Uterus (tissue), 2 donors: ENCODE data around the gene VEZF1.

Experiments
- CTCF ChIP-seq, 4 experiments: fragments of 200-600 bp in 2 of 4; fragments of 450-650 bp in 2 of 4; sonication (generic) in 2 of 4; IDR thresholded peaks; one replicate each; pipeline ENCODE4 v1.5.1; 2016 to 2019; ENCODE audit warnings: antibody characterized with exemption in 4 of 4, mild to moderate bottlenecking in 2 of 4, moderate library complexity in 1 of 4
- POLR2A ChIP-seq, 2 donors: fragments of 450-650 bp; IDR thresholded peaks; one replicate each; pipeline ENCODE4 v1.6.1; 2016; ENCODE audit warnings: antibody characterized with exemption in 2 of 2, mild to moderate bottlenecking in 1 of 2, moderate library complexity in 1 of 2

DNA sequence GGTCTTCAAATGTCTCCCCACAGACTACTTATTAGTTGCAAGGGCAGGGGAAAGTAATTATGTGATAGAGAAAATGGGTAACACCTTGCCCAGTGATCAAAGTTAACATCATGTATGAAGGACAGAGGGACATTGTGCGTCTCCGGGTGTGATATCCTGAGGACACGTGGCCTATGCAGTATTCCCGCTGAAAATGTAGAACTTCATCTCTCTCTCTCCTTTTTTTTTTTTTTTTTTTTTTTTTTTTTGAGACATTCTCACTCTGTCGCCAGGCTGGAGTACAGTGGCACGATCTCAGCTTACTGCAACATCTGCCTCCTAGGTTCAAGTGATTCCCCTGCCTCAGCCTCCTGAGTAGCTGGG is 24.9 kb downstream of the VEZF1 start:
- no peak for TF ChIP-seq CTCF (IDR thresholded peaks at IDR 0.05)
- TF ChIP-seq POLR2A (IDR thresholded peaks at IDR 0.05), result no peak
